ENCODE data around the gene GZMM. TPM values are rescaled to one million over a fixed set of nuclear protein-coding genes. Genes with fewer than 3 reads are reported as not detected.

GZMM gene
- total RNA-seq, 1 experiment from 2014 or later: 0.38 TPM

DNA sequence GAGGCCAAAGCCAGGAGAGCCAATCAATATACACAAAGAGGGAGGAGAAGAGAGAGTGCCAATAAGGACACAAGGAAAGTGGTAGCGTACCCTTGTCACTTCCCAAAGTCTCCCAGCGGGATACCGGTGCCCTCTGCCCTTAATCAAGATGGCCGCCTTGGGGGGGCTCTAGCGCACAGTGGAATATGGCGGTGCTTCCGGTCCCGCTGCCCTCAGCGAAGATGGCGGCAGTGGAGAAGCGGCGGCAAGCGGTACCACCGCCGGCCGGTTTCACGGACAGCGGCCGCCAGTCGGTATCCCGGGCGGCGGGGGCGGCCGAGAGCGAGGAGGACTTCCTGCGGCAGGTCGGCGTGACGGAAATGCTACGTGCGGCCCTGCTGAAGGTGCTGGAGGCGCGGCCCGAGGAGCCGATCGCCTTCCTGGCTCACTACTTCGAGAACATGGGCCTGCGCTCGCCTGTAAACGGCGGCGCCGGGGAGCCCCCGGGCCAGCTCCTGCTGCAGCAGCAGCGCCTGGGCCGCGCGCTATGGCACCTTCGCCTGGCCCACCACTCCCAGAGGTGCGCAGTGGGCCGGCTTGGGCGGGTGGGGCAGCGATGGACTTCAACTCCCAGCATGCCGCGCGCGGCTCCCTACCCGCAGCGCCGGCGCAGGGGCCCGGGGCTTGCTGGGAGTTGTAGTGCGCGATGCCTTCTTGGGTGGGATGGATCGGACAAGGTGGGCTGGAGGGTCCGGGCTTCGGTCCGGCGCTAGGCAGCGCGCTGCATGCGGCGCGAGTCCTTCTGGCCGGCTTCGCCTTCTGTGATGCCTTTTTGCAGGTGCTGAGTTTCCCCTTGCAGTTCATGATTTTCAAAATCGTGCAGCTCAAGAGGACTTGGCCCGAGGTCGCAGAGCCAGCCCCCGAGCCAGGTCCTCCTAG lies 36.3 kb upstream of the GZMM start, which contains the start of gene TPGS1:
Gene TPGS1 (plus strand): TSS at position 212 of the 918 bp plus-strand sequence. CDS start 10 bp downstream, at position 222.
- Histone ChIP-seq H3K27me3 (ENCODE audit: control insufficient read depth, insufficient read depth, low read length) (peaks cover 2% of the 10 kb centered on the region), H3K36me3 (replicated peaks; ENCODE audit: control insufficient read depth, insufficient read depth, low read length) (no peaks in the 10 kb centered on the region; the same call in 1 of the 2 replicates), H3K4me3 (ENCODE audit: insufficient read depth, low read depth, low read length) (peak within 1 kb of the TSS; percentile 92)
- peak; percentile 97 for DNase-seq

DNA sequence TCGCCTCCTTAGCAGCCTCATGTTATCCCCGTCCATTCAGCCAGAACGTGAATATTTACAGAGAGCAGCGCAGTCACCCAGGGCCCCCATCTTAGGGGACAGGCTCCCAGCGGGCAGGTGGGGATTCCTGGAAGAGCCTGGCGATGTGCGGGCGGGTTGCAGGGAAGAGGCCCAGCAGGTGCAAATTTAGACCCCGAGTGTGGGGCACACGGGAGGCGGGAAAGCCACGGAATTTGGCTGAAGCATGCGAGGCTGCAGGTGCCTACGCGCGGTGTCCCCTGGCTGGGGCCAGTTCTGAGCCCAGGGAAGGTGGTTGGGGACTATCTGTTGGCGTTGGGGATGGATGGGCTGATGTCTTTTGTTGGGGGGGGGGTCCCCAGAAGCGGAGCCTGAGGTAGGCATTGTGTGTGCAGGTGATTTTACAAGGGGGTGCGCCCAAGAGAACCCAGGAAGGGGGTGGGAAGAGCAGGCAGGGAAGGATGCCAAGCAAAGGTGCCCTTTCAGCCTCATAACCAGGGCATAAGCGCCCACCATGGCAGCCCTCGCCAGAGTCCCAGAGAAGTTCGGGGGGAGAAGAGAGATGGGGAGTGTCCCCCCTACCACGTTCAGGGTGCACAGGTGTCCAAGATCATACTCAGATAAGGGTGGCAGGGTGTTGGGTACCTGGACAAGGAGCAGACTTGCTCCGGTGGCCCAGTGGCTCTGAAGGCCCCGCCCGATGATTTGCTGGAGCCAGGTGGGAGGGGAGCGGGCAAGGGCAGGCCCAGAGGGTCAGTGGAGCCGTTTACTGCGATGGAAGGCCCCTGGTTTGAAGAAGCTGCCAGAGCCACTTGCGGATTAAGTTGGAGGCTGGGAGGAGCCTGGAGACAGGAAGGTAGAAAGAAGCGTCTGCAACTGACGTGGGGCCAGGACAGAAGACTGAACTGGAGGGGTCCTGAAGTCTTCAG lies 35.4 kb upstream of the GZMM start:
- Histone ChIP-seq H3K4me3 (ENCODE audit: insufficient read depth, low read depth, low read length) (peak overlapping the region; percentile 92), H3K27me3 (ENCODE audit: control insufficient read depth, insufficient read depth, low read length) (peaks cover 11% of the 10 kb centered on the region), H3K36me3 (replicated peaks; ENCODE audit: control insufficient read depth, insufficient read depth, low read length) (no peaks in the 10 kb centered on the region; the same call in 1 of the 2 replicates)
- DNase-seq: no peak

DNA sequence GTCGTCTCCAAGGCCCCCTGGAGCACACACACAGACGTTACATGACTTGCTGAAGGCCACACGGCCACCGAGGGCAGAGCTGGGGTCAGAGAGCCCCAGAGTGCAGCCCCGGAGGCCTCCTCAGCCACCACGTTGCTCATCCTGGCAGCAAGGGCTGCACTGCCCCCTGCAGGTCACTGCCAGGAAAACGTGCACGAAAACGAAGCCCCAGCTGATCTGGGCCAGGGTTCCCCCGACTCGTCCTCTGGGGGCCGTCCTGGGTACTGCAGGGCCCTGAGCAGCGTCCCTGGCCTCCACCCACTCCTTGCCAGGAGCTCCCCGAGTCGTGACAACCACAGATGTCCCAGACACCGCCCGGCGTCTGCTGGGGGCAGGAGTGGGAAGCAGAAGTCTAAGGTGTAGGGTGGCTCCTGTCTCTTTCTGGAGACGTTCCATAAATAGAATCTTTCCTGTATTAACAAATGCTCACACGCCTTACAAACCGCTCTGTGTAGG lies 33.2 kb upstream of the GZMM start:
- no peaks in the 10 kb centered on the region; the same call in 1 of the 2 replicates for H3K36me3 ChIP-seq (replicated peaks; ENCODE audit: control insufficient read depth, insufficient read depth, low read length)
- H3K4me3 ChIP-seq (ENCODE audit: insufficient read depth, low read depth, low read length): no peak overlapping the region
- DNase-seq: peak; percentile 97
- peaks cover 15% of the 10 kb centered on the region for H3K27me3 ChIP-seq (ENCODE audit: control insufficient read depth, insufficient read depth, low read length)

DNA sequence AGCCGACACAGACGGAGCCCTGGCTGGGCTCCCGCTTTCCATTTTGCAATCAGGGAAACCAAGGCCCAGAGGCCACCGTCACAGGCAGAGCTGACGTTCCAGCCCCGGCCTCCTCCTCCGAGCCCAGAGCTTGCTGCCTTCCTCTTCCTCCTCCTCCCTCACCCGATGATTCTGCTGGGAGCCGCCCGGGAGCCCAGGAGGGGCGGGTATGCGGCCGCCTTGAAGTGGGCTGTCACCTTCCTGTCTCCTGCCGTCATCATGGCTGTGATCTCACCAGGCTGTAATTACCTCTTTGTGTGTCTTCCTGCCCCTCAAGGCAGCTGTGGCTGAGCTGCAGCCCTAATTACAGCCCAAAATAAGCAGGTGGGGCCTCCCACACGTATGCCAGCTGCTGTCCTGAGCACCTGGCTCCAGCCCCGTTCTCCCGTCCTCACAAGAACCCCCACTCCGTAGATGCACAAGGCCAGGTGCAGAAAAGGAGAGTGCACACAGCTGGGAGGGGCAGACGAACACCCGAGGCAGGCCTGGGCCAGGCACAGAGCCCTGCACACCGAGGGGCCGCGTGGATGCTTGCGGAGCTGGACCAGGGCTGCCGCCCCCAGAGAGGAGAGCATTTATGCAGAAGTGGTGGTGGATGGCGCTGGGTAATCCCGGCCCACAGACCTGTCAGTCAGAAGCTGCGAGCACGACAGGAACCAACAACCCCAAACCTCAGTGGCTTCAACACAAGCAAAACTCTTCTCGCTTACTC lies 32.6 kb upstream of the GZMM start:
- peak; percentile 86 for DNase-seq
- H3K36me3 ChIP-seq (replicated peaks; ENCODE audit: control insufficient read depth, insufficient read depth, low read length): no peaks in the 10 kb centered on the region; the same call in 1 of the 2 replicates
- H3K4me3 ChIP-seq (ENCODE audit: insufficient read depth, low read depth, low read length): no peak overlapping the region
- H3K27me3 ChIP-seq (ENCODE audit: control insufficient read depth, insufficient read depth, low read length): peaks cover 15% of the 10 kb centered on the region

DNA sequence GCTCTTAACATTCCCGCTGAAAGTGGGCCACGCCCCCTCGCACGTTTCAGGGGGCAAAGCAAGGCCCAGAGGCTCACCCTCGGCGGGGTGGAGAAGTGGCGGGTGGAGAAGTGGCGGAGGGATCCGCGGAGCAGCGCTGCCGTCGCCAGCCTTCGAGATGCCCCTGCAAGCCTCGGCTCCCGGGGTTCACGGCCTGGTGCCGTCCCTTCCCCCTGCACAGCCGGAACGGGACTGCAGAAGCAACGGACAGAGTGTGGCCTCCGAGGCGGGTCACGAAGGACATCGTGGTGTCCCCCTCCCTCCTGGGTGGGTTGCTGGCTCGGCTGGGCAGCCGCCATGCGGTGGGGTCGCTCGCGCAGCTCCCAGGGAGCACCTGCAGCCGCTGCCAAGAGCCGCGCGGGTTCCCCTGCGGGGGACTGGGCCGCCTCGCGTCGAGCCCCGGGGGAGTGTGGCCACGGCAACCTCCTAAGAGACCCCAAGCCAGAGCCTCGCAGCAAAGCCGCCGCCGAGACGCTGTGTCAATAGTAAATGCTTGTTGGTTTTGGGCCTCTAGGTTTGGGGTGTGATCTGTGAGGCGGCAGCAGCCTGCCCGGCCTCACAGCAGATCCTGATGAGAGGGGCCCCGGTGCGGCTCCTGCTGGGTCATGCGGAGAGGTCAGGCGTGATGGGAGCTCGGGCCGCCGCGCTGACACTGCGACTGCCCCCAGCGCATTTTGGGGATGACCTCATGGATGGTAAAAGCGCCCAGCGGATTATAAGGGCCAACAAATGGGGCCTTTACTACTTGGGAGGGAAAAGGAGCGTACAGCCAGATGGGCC lies 31.1 kb upstream of the GZMM start:
- no peak overlapping the region for H3K4me3 ChIP-seq (ENCODE audit: insufficient read depth, low read depth, low read length)
- H3K36me3 ChIP-seq (replicated peaks; ENCODE audit: control insufficient read depth, insufficient read depth, low read length): no peaks in the 10 kb centered on the region; the same call in 1 of the 2 replicates
- peaks cover 15% of the 10 kb centered on the region for H3K27me3 ChIP-seq (ENCODE audit: control insufficient read depth, insufficient read depth, low read length)
- DNase-seq: peak; percentile 76

DNA sequence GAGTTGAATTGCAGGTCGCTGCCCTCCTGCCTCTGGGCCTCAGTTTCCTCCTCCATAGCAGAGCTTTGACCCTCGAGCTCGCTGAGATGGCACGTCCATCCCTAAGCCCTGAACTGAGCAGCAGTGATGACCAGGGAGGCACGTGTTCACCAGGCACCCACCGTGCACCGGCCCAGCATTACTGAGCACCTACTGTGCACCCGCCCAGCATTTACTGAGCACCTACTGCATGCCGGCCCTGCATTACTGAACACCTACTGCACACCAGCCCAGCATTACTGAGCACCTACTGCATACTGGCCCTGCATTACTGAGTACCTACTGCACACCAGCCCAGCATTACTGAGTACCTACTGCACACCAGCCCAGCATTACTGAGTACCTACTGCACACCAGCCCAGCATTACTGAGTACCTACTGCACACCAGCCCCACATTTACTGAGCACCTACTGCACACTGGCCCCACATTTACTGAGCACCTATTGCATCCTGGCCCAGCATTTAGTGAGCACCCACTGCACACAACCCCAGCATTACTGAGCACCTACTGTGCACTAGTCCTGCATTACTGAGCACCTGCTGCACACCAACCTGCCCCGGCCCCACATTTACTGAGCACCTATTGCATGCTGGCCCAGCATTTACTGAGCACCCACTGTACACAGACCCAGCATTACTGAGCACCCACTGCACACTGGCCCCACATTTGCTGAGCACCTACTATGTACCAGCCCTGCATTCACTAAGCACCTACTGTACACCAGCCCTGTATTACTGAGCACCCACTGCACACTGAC lies 30.3 kb upstream of the GZMM start:
- no peaks in the 10 kb centered on the region; the same call in 1 of the 2 replicates for H3K36me3 ChIP-seq (replicated peaks; ENCODE audit: control insufficient read depth, insufficient read depth, low read length)
- DNase-seq: no peak
- peaks cover 15% of the 10 kb centered on the region for H3K27me3 ChIP-seq (ENCODE audit: control insufficient read depth, insufficient read depth, low read length)
- no peak overlapping the region for H3K4me3 ChIP-seq (ENCODE audit: insufficient read depth, low read depth, low read length)

DNA sequence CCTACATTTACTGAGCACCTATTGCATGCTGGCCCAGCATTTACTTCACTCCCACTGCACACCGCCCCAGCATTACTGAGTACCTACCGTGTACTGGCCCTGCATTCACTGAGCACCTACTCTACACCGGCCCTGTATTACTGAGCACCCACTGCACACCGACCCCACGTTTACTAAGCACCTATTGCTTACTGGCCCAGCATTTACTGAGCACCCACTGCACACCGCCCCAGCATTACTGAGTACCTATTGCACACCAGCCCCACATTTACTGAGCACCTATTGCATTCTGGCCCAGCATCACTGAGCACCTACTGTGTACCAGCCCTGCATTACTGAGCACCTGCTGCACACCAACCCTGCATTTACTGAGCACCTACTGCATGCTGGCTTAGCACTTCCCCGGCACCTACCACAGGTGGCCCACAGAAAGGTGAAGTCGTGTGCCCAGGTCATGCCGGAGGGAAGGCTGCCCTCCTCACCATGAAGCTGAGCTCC lies 29.6 kb upstream of the GZMM start:
- Histone ChIP-seq H3K4me3 (ENCODE audit: insufficient read depth, low read depth, low read length) (no peak overlapping the region), H3K27me3 (ENCODE audit: control insufficient read depth, insufficient read depth, low read length) (peaks cover 17% of the 10 kb centered on the region)
- DNase-seq: no peak

DNA sequence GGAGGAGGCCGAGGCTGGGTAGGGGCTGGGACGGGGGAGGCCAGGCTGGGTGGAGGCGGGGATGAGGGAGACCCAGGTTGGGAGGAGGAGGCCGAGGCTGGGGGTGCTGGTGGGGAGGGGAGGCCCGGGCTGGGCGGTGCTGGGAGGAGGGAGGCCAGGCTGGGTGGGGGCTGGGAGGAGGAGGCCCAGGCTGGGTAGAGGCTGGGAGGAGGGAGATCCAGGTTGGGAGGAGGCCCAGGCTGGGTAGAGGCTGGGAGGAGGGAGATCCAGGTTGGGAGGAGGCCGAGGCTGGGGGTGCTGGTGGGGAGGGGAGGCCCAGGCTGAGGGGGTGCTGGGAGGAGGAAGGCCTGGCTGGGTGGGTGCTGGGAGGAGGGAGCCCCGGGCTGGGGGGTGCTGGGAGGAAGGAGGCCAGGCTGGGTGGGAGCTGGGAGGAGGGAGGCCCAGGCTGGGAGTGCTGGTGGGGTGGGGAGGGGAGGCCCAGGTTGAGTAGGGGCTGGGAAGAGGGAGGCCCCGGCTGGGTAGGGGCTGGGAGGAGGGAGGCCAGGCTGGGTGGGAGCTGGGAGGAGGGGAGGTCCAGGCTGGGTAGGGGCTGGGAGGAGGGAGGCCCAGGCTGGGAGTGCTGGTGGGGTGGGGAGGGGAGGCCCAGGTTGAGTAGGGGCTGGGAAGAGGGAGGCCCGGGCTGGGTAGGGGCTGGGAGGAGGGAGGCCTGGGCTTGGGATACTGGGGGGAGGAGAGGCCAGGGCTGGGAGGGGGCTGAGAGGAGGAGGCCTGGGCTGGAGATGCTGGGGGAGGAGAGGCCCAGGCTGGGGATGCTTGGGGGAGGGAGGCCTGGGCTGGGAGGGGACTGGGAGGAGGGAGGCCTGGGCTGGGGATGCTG lies 25.9 kb upstream of the GZMM start:
- H3K27me3 ChIP-seq (ENCODE audit: control insufficient read depth, insufficient read depth, low read length): peaks cover 18% of the 10 kb centered on the region
- peak; percentile 53 for DNase-seq
- H3K4me3 ChIP-seq (ENCODE audit: insufficient read depth, low read depth, low read length): no peak overlapping the region
- H3K36me3 ChIP-seq (replicated peaks; ENCODE audit: control insufficient read depth, insufficient read depth, low read length): no peaks in the 10 kb centered on the region

More for the DNA sequence above, 29.6 kb upstream of the GZMM start:
- H3K36me3 ChIP-seq (replicated peaks; ENCODE audit: control insufficient read depth, insufficient read depth, low read length): no peaks in the 10 kb centered on the region; the same call in 1 of the 2 replicates

DNA sequence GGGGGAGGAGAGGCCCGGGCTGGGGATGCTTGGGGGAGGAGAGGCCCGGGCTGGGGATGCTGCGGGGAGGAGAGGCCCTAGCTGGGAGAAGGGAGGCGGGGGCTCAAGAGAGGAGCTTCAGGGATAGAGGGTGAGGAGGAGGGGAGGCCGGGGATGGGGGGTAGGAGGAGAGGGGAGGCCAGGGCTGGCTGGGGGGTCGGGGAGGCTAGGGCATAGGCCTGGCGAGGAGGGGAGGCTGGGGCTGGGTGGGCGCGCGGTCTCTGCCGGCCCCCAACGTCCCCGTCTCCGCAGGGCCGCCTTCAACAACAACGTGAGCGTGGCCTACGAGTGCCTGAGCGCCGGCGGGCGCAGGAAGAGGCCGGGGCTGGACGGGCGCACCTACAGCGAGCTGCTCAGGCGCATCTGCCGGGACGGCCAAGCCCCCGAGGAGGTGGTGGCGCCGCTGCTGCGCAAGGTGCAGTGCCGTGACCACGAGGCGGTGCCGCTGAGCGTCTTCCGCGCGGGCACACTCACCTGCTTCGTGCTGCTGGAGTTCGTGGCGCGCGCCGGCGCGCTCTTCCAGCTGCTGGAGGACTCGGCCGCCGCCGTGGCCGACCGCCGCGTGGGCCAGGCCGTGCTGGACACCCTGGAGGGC lies 25.1 kb upstream of the GZMM start:
- H3K4me3 ChIP-seq (ENCODE audit: insufficient read depth, low read depth, low read length): peak overlapping the region; percentile 28
- DNase-seq: peak; percentile 83

DNA sequence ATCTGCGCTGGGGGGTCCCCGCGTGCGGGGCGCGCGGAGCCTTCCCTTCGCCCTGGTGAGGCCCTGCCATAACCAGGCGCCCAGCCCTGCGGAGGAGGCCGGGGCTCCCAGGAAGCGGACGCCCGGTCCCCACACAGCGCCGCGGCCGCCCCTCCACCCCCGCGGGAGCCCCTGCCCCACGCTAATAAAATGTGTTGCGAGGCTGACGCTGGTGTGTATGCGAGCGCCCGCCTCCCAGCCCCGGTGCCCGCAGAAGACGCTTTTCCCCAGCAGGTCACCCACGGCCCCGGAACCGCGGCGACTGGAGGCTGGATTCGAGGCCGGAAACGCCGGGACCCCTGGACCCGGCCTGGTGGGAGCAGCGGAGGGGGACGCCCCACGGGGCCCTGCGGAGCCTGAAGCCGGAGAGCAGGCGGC lies 24.4 kb upstream of the GZMM start:
- Histone ChIP-seq H3K4me3 (ENCODE audit: insufficient read depth, low read depth, low read length) (no peak overlapping the region; the same call in 1 of the 2 replicates), H3K27me3 (ENCODE audit: control insufficient read depth, insufficient read depth, low read length) (peaks cover 10% of the 10 kb centered on the region; the same call in 1 of the 2 replicates), H3K36me3 (replicated peaks; ENCODE audit: control insufficient read depth, insufficient read depth, low read length) (no peaks in the 10 kb centered on the region)
- DNase-seq: peak; percentile 65

More for the DNA sequence above, 25.1 kb upstream of the GZMM start:
- peaks cover 12% of the 10 kb centered on the region; the same call in 1 of the 2 replicates for H3K27me3 ChIP-seq (ENCODE audit: control insufficient read depth, insufficient read depth, low read length)
- H3K36me3 ChIP-seq (replicated peaks; ENCODE audit: control insufficient read depth, insufficient read depth, low read length): no peaks in the 10 kb centered on the region

DNA sequence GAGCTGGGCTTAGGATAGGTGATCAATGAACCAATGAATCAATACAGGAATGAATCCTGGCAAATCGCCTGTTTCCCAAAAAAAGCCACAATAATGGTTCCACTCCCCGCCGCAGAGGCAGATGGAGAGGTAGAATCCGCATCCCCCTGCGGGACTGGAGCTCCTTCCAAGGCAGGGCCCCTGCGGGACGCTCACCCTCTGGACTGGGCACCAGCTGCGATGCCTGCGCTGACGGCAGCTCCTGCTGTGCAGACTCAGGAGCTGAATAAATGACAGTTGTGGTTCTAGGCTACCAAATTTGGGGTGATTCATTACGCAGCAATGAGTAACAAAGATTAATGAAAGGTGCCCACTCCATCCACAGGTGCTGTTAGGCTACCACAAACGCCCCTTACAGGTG lies 21.1 kb upstream of the GZMM start:
- Histone ChIP-seq H3K27me3 (ENCODE audit: control insufficient read depth, insufficient read depth, low read length) (peaks cover 15% of the 10 kb centered on the region; the same call in 1 of the 2 replicates), H3K4me3 (ENCODE audit: insufficient read depth, low read depth, low read length) (no peak overlapping the region), H3K36me3 (replicated peaks; ENCODE audit: control insufficient read depth, insufficient read depth, low read length) (no peaks in the 10 kb centered on the region)
- no peak for DNase-seq
